Muscle layer of colon (tissue), 2 donors: ENCODE results near the gene NKX1-1.
"Not testable (repeated sequence)": the region's sequence is repeated elsewhere in the genome, so short reads cannot be mapped to it uniquely, and the experiment has no call there.

Source experiments
- H3K27ac ChIP-seq: one replicate; pipeline ENCODE4 v1.7.0; 2013; ENCODE audit warnings: low read depth, mild to moderate bottlenecking, low read length, moderate library complexity
- H3K27me3 ChIP-seq, 2 donors: one replicate each; pipeline ENCODE4 v1.7.0; 2013; ENCODE audit warnings: low read length in 2 of 2, mild to moderate bottlenecking in 2 of 2; ENCODE audit not compliant: insufficient read depth in 2 of 2, control insufficient read depth in 1 of 2
- H3K36me3 ChIP-seq: one replicate; pipeline ENCODE4 v1.7.0; 2013; ENCODE audit warnings: mild to moderate bottlenecking, low read length; ENCODE audit not compliant: insufficient read depth
- H3K4me1 ChIP-seq: one replicate; pipeline ENCODE4 v1.7.0; 2013; ENCODE audit warnings: mild to moderate bottlenecking, low read length; ENCODE audit not compliant: insufficient read depth
- H3K4me3 ChIP-seq, 2 donors: one replicate each; pipeline ENCODE4 v1.7.0; 2013; ENCODE audit warnings: low read length in 2 of 2, low read depth in 1 of 2, mild to moderate bottlenecking in 1 of 2, moderate library complexity in 1 of 2
- H3K9ac ChIP-seq: one replicate; pipeline ENCODE4 v1.7.0; 2013; ENCODE audit warnings: low read length
- H3K9me3 ChIP-seq: one replicate; pipeline ENCODE4 v1.7.0; 2013; ENCODE audit warnings: mild to moderate bottlenecking, low read length
- donor health status: abdominal sarcoma.
- donor health status: Adenocarcinoma of cecum.

The NKX1-1 gene

DNA sequence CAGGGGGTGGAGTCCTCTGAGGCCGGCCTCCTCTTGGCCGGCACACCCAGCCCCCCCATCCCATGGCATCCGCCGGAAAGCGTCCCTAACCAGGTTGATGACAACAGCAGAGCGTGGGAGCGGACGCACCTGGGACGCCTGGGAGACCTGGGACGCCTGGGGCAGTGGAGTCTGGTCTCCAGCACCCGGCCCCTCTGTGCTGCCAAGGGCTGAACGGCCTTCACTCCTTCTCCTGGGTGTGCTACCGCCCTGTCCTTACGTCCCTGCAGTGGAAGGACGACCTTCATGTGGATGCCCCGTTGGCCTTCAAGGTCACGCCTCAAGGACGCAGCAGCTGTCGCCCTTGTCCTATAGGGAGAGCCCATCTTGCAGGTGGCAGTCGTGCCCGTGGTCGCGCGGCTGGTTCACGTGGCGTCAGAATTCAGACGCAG lies 26.9 kb downstream of the NKX1-1 start:
- no peaks in the 10 kb centered on the region for H3K4me1 ChIP-seq
- H3K27me3 ChIP-seq: no peaks in the 10 kb centered on the region
- H3K36me3 ChIP-seq: peaks cover 6% of the 10 kb centered on the region
- no peak overlapping the region for H3K27ac ChIP-seq
- no peaks in the 10 kb centered on the region for H3K9me3 ChIP-seq
- H3K9ac ChIP-seq: no peak overlapping the region
- no peak overlapping the region for H3K4me3 ChIP-seq

GRCh38 chr4:1378559-1379231 lies 27.5 kb downstream of the NKX1-1 start:
- no peak overlapping the region for H3K4me3 ChIP-seq
- H3K27ac ChIP-seq: no peak overlapping the region
- no peaks in the 10 kb centered on the region for H3K4me1 ChIP-seq
- H3K36me3 ChIP-seq: peaks cover 6% of the 10 kb centered on the region
- H3K9me3 ChIP-seq: no peaks in the 10 kb centered on the region
- H3K9ac ChIP-seq: no peak overlapping the region
- no peaks in the 10 kb centered on the region for H3K27me3 ChIP-seq

DNA sequence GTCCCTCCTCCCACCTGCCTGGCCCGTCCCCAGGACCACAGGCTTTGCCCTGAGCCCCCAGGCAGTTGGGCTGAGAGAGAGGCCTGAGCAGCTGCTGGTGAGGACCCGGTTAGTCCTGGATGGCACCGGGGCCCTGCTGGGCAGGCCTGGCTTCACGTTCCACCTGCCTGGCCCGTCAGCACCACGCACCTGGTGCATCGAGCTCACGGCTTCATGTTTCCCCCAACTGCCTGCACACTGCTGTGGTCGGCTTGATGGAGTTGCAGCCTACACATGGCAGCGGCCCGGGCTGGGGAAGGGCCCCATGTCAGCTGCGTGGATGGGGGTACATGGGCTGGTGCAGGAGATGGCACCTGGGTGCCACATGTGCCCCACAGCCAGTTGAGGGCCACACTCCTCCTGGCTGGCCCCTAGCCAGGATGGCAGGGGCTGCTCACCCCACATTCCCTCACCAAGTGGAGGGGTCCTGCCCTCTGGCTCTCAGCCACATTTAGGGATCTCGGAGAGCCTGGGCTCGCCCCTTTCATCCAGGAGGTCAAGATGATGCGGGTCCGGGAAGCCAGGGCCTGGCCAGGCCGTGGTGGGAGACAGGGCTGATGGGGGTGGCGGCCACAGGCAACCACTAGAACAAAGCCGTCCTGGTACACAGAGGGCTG lies 28.5 kb downstream of the NKX1-1 start:
- Histone ChIP-seq H3K9me3 (no peaks in the 10 kb centered on the region), H3K36me3 (peaks cover 6% of the 10 kb centered on the region), H3K9ac (no peak overlapping the region), H3K27me3 (no peaks in the 10 kb centered on the region), H3K4me1 (no peaks in the 10 kb centered on the region), H3K27ac (no peak overlapping the region), H3K4me3 (no peak overlapping the region)

GRCh38 chr4:1376841-1377605 lies 29.2 kb downstream of the NKX1-1 start:
- Histone ChIP-seq H3K9me3 (no peaks in the 10 kb centered on the region), H3K36me3 (peaks cover 6% of the 10 kb centered on the region), H3K27me3 (no peaks in the 10 kb centered on the region), H3K4me1 (no peaks in the 10 kb centered on the region), H3K9ac (no peak overlapping the region), H3K27ac (no peak overlapping the region), H3K4me3 (no peak overlapping the region)

DNA sequence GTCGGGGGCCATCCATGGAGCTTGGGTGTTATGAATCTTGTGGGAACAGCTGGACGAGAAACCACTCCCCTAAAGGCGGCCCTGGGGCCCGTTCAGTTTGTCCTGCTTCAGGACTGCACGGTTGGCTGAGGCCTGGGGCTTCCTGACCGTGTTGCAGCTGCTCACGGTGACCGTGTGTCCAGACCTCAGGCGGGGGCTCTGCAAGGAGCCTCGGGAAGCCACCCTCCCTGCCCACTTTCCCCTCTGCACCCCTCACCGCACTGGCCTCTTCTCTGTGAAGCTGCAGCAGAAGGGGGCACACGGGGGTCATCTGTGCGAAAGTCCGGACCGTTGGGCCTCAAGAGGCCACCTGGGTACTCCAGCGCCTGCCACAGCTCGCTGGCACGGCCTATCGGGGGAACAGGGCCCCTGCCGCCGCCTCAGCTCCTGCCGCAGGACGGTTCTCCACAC lies 29.8 kb downstream of the NKX1-1 start:
- no peaks in the 10 kb centered on the region for H3K9me3 ChIP-seq
- peaks cover 6% of the 10 kb centered on the region for H3K36me3 ChIP-seq
- no peaks in the 10 kb centered on the region for H3K27me3 ChIP-seq
- H3K9ac ChIP-seq: no peak overlapping the region
- no peak overlapping the region for H3K4me3 ChIP-seq
- H3K27ac ChIP-seq: no peak overlapping the region
- H3K4me1 ChIP-seq: no peaks in the 10 kb centered on the region

DNA sequence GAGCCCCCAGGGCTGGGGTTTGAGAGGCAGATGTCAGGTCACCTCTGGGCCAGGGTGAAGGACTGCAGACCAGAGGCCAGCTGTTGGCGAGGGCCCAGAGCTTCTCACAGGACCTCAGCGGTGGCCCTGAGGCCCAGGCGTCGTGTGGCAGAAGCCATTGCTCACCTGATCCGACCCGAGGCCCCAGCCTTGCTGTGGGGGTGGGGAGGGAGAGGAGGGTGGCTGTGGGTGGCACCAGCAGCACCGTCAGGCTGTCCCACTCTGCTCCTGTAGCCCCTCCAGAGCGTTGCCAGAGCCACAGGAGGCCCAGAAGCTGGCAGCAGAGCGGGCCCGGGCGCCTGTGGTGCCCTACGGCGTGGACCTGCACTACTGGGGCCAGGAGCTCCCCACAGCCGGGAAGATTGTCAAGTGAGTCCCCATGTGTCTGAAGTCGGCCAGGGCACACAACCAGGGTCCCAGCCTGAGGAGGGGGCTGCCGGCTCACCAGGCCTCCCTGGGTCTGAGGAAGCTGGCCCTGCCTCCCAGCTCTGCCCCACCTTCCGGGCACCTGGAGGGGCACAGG lies 30.4 kb downstream of the NKX1-1 start:
- Histone ChIP-seq H3K9ac (no peak overlapping the region), H3K4me3 (no peak overlapping the region), H3K4me1 (no peaks in the 10 kb centered on the region), H3K27ac (no peak overlapping the region), H3K27me3 (no peaks in the 10 kb centered on the region), H3K36me3 (peaks cover 11% of the 10 kb centered on the region), H3K9me3 (no peaks in the 10 kb centered on the region)

- no peak overlapping the region for H3K9ac ChIP-seq
- no peaks in the 10 kb centered on the region for H3K4me1 ChIP-seq
- H3K27me3 ChIP-seq: no peaks in the 10 kb centered on the region
- H3K9me3 ChIP-seq: no peaks in the 10 kb centered on the region
- no peak overlapping the region for H3K27ac ChIP-seq
- H3K4me3 ChIP-seq: no peak overlapping the region
- H3K36me3 ChIP-seq: peaks cover 13% of the 10 kb centered on the region
Measured at GRCh38 chr4:1375051-1375721, 31.1 kb downstream of the NKX1-1 start.

GRCh38 chr4:1374706-1375045 lies 31.6 kb downstream of the NKX1-1 start:
- Histone ChIP-seq H3K4me1 (no peaks in the 10 kb centered on the region), H3K36me3 (peaks cover 13% of the 10 kb centered on the region), H3K9me3 (no peaks in the 10 kb centered on the region), H3K9ac (no peak overlapping the region), H3K27ac (no peak overlapping the region), H3K27me3 (no peaks in the 10 kb centered on the region), H3K4me3 (no peak overlapping the region)

DNA sequence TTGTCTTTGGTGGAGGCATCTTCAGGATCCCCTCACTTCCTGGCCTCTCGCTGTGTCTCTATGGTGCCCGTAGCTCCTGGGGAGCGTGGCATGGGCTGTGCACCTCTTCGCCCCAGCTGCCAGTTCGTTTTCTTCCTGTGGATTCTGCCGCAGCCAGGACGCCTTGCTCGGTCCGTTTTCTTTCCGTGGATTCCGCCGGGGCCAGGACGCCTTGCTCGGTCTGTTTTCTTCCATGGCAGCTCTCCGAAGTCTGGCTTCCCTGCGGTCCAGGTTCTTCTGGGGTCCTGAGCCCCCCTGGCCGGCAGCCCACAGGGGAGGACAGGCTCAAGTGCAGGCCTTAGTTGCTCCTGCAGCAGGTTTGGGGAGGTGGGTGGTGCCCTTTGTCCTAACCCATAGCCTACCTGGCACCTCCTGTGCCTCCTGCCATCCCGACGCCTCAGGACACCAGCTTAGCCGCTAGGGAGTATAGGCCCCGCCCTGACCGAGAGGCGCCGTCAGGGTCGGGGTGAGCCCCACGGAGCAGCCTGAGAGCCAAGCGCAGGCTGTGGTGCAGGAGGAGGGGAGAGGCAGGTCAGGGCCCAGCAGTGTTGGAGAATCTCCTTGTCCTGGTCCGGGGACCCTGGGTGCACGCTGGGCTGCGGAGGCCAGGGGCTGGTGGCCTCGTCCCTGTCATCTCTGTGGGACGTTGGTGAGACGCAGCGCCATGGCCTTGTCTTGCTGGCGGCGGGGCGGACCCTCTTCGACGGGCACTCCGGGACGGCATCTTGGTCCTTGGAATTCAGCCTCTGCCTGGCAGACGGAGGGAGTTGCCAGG lies 32.1 kb downstream of the NKX1-1 start:
- peaks cover 13% of the 10 kb centered on the region for H3K36me3 ChIP-seq

DNA sequence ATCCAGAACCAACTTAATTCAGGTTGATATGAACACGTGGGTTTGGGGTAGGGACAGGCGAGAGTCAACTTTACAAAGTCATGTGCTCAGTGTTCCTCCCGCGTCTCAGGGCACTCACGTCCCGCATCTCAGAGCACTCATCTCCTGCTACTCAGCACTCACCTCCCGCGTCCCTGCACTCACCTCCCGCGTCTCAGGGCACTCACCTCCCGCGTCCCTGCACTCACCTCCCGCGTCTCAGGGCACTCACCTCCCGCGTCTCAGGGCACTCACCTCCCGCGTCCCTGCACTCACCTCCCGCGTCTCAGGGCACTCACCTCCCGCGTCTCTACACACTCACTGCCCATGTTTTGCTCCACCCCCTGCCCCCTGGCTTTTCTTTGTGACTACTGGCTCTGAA lies 33.7 kb downstream of the NKX1-1 start:
- H3K27ac ChIP-seq: not testable (repeated sequence)
- H3K36me3 ChIP-seq: peaks cover 13% of the 10 kb centered on the region

More for the DNA sequence above, 32.1 kb downstream of the NKX1-1 start:
- Histone ChIP-seq H3K4me3 (no peak overlapping the region), H3K9ac (no peak overlapping the region), H3K9me3 (no peaks in the 10 kb centered on the region), H3K27ac (no peak overlapping the region), H3K4me1 (no peaks in the 10 kb centered on the region), H3K27me3 (no peaks in the 10 kb centered on the region)

More for the DNA sequence above, 33.7 kb downstream of the NKX1-1 start:
- not testable (repeated sequence) for H3K27me3 ChIP-seq, H3K4me1 ChIP-seq, H3K4me3 ChIP-seq, H3K9ac ChIP-seq, H3K9me3 ChIP-seq
